Liver (tissue), 9 donors: Measurements from ENCODE around the gene TMCO5A. TPM values are rescaled to one million over a fixed set of nuclear protein-coding genes. Genes with fewer than 3 reads are reported as not detected.

Source experiments
- DNase-seq: peaks from one replicate; pipeline ENCODE4 v3.0.0-alpha.2; 2017; ENCODE audit warnings: low spot score
- H3K27ac ChIP-seq, 2 donors: one replicate each; pipeline ENCODE4 v1.7.0; 2013; ENCODE audit warnings: inconsistent platforms in 2 of 2, low read length in 2 of 2, control low read depth in 1 of 2, low read depth in 1 of 2, mild to moderate bottlenecking in 1 of 2
- H3K27me3 ChIP-seq, 4 donors: one replicate each; pipeline versions ENCODE4 v1.6.1 to v1.7.0; 2013; ENCODE audit warnings: low read length in 3 of 4, inconsistent platforms in 1 of 4, mild to moderate bottlenecking in 1 of 4, moderate library complexity in 1 of 4; ENCODE audit not compliant: control insufficient read depth in 4 of 4, insufficient read depth in 4 of 4
- H3K36me3 ChIP-seq, 4 donors: one replicate each; pipeline versions ENCODE4 v1.6.1 to v1.7.0; 2013; ENCODE audit warnings: low read length in 3 of 4, mild to moderate bottlenecking in 3 of 4, low read depth in 1 of 4, moderate library complexity in 1 of 4; ENCODE audit not compliant: control insufficient read depth in 4 of 4, insufficient read depth in 3 of 4
- H3K4me1 ChIP-seq, 4 donors: one replicate each; pipeline versions ENCODE4 v1.6.1 to v1.7.0; 2013; ENCODE audit warnings: low read length in 3 of 4, mild to moderate bottlenecking in 3 of 4, moderate library complexity in 1 of 4; ENCODE audit not compliant: control insufficient read depth in 4 of 4, insufficient read depth in 4 of 4
- H3K4me3 ChIP-seq, 3 donors: one replicate each; pipeline versions ENCODE4 v1.6.1 to v1.7.0; 2013; ENCODE audit warnings: low read length in 3 of 3, control low read depth in 1 of 3, low read depth in 1 of 3, mild to moderate bottlenecking in 1 of 3
- H3K9ac ChIP-seq, 2 donors: one replicate each; pipeline ENCODE4 v1.7.0; 2013; ENCODE audit warnings: low read length in 2 of 2, mild to moderate bottlenecking in 2 of 2, moderate library complexity in 2 of 2, control low read depth in 1 of 2, low read depth in 1 of 2
- H3K9me3 ChIP-seq, 4 donors: one replicate each; pipeline versions ENCODE4 v1.6.1 to v1.7.0; 2013; ENCODE audit warnings: low read length in 3 of 4; ENCODE audit not compliant: control insufficient read depth in 4 of 4
- EGR1 ChIP-seq, 2 donors: IDR thresholded peaks; 2 replicates each; pipeline ENCODE4 v1.6.1; 2016 to 2018; ENCODE audit warnings: antibody characterized with exemption in 2 of 2, low read depth in 2 of 2
- FOXA1 ChIP-seq: IDR thresholded peaks from 2 replicates; pipeline ENCODE4 v1.6.1; 2016; ENCODE audit warnings: antibody characterized with exemption
- FOXA2 ChIP-seq: IDR thresholded peaks from 2 replicates; pipeline ENCODE4 v1.6.1; 2016; ENCODE audit warnings: antibody characterized with exemption
- GABPA ChIP-seq, 2 donors: IDR thresholded peaks in 1 of 2; conservative IDR thresholded peaks in 1 of 2; 2 replicates each; pipeline ENCODE4 v1.6.1; 2016; ENCODE audit warnings: antibody characterized with exemption in 2 of 2, mild to moderate bottlenecking in 1 of 2, moderate library complexity in 1 of 2
- HNF4A ChIP-seq, 2 donors: conservative IDR thresholded peaks; 2 replicates each; pipeline ENCODE4 v1.6.1; 2016; ENCODE audit warnings: antibody characterized with exemption in 2 of 2, mild to moderate bottlenecking in 2 of 2
- HNF4G ChIP-seq: IDR thresholded peaks from 2 replicates; pipeline ENCODE4 v1.6.1; 2016; ENCODE audit warnings: antibody characterized with exemption
- JUND ChIP-seq, 2 donors: IDR thresholded peaks; 2 replicates each; pipeline ENCODE4 v1.6.1; 2016; ENCODE audit warnings: antibody characterized with exemption in 2 of 2
- NR2F2 ChIP-seq: IDR thresholded peaks from 2 replicates; pipeline ENCODE4 v1.6.1; 2016; ENCODE audit warnings: antibody characterized with exemption
- RAD21 ChIP-seq, 2 donors: IDR thresholded peaks; 2 replicates each; pipeline ENCODE4 v1.6.1; 2016; ENCODE audit warnings: antibody characterized with exemption in 2 of 2, mild to moderate bottlenecking in 2 of 2
- REST ChIP-seq: IDR thresholded peaks from 2 replicates; pipeline ENCODE4 v1.6.1; 2016; ENCODE audit warnings: antibody characterized with exemption, mild to moderate bottlenecking
- RXRA ChIP-seq, 2 donors: IDR thresholded peaks; 2 replicates each; pipeline ENCODE4 v1.6.1; 2017 to 2018; ENCODE audit warnings: antibody characterized with exemption in 2 of 2, mild to moderate bottlenecking in 1 of 2
- SP1 ChIP-seq: IDR thresholded peaks from 2 replicates; pipeline ENCODE4 v1.6.1; 2018; ENCODE audit warnings: antibody characterized with exemption, mild to moderate bottlenecking
- TAF1 ChIP-seq: conservative IDR thresholded peaks from 2 replicates; pipeline ENCODE4 v1.6.1; 2016; ENCODE audit warnings: antibody characterized with exemption, mild to moderate bottlenecking
- YY1 ChIP-seq: IDR thresholded peaks from 2 replicates; pipeline ENCODE4 v1.6.1; 2016; ENCODE audit warnings: antibody characterized with exemption, mild to moderate bottlenecking
- ZBTB33 ChIP-seq: IDR thresholded peaks from 2 replicates; pipeline ENCODE4 v1.6.1; 2016; ENCODE audit warnings: antibody characterized with exemption
- WGBS: extraction: QIAGEN DNeasy Blood & Tissue Kit; methylation state at CpG from one replicate; pipeline ENCODE4 v1.1.7; 2013; 5-methylcytosine and 5-hydroxymethylcytosine counted together
- polyA plus RNA-seq, 2 donors: library from polyadenylated mRNA; stranded (reverse) in 1 of 2; unstranded in 1 of 2; fragments of 200-250 nt in 1 of 2; fragments of >200 nt in 1 of 2; fragmentation: Nextera tagmentation in 1 of 2; extraction: Ambion mirVana in 1 of 2; gene quantifications; one replicate each; pipeline versions ENCODE4 v1.2.1 to v1.2.3, GENCODE V29; 2013 to 2015
- total RNA-seq, 2 donors: library from RNA; depleted of rRNA; stranded (reverse); fragments of >200 nt; gene quantifications; one replicate each; pipeline ENCODE4 v1.2.3, GENCODE V29; 2014
- TF ChIP-seq, protein P1 (sequence below): IDR thresholded peaks from 2 replicates; pipeline ENCODE4 v1.6.1; 2016; ENCODE audit warnings: antibody characterized with exemption
- TF ChIP-seq, protein P2 (sequence below): IDR thresholded peaks from 2 replicates; pipeline ENCODE4 v1.6.1; 2016; ENCODE audit warnings: antibody characterized with exemption
- TF ChIP-seq, protein P3 (sequence below): fragments of 150-350 bp; IDR thresholded peaks from 2 replicates; pipeline ENCODE4 v1.5.1; 2017; ENCODE audit warnings: improper control_type of control experiment, low read depth, low read length; ENCODE audit not compliant: missing input control
- donor health status: healthy.
- donor health status: healthy.
- donor health status: healthy.
- donor health status: healthy.
- donor health status: healthy.

The TMCO5A gene
- total and polyA plus RNA-seq, 4 donors = not detected

- Histone ChIP-seq H3K9ac (no peak overlapping the region), H3K27ac (no peak overlapping the region), H3K4me1 (no peaks in the 10 kb centered on the region), H3K4me3 (no peak overlapping the region), H3K27me3 (no peaks in the 10 kb centered on the region), H3K36me3 (no peaks in the 10 kb centered on the region), H3K9me3 (no peaks in the 10 kb centered on the region)
- TF ChIP-seq JUND (IDR thresholded peaks at IDR 0.05) (no peak), NR2F2 (no peak), GABPA (IDR thresholded peaks at IDR 0.05 in 1 of 2, conservative IDR thresholded peaks at IDR 0.05 in 1 of 2) (no peak), TAF1 (no peak), FOXA2 (no peak), FOXA1 (no peak), RAD21 (IDR thresholded peaks at IDR 0.05) (no peak), RXRA (IDR thresholded peaks at IDR 0.05) (no peak), HNF4G (no peak), EGR1 (IDR thresholded peaks at IDR 0.05; ENCODE audit: low read depth in 2 of 2) (no peak), HNF4A (conservative IDR thresholded peaks at IDR 0.05) (no peak), REST (no peak), ZBTB33 (no peak)
- TF ChIP-seq, protein P1, sequence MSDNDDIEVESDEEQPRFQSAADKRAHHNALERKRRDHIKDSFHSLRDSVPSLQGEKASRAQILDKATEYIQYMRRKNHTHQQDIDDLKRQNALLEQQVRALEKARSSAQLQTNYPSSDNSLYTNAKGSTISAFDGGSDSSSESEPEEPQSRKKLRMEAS = no peak
- TF ChIP-seq, protein P2, sequence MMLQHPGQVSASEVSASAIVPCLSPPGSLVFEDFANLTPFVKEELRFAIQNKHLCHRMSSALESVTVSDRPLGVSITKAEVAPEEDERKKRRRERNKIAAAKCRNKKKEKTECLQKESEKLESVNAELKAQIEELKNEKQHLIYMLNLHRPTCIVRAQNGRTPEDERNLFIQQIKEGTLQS = no peak
- TF ChIP-seq, protein P3, sequence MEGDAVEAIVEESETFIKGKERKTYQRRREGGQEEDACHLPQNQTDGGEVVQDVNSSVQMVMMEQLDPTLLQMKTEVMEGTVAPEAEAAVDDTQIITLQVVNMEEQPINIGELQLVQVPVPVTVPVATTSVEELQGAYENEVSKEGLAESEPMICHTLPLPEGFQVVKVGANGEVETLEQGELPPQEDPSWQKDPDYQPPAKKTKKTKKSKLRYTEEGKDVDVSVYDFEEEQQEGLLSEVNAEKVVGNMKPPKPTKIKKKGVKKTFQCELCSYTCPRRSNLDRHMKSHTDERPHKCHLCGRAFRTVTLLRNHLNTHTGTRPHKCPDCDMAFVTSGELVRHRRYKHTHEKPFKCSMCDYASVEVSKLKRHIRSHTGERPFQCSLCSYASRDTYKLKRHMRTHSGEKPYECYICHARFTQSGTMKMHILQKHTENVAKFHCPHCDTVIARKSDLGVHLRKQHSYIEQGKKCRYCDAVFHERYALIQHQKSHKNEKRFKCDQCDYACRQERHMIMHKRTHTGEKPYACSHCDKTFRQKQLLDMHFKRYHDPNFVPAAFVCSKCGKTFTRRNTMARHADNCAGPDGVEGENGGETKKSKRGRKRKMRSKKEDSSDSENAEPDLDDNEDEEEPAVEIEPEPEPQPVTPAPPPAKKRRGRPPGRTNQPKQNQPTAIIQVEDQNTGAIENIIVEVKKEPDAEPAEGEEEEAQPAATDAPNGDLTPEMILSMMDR = no peak
- 34% methylated on average over 1 of the region's 1 CpG for WGBS
- DNase-seq = no peak
Measured at GRCh38 chr15:37933666-37934065, 774 bp upstream of the TMCO5A start.

- no peak overlapping the region for H3K4me3 ChIP-seq
- no peak for TF ChIP-seq HNF4A (conservative IDR thresholded peaks at IDR 0.05)
- no peak for TF ChIP-seq YY1
- no peak for TF ChIP-seq FOXA1
- TF ChIP-seq ZBTB33 = no peak
- TF ChIP-seq NR2F2 = no peak
- no peak for TF ChIP-seq SP1
- no peak for TF ChIP-seq HNF4G
- TF ChIP-seq EGR1 (IDR thresholded peaks at IDR 0.05; ENCODE audit: low read depth in 2 of 2) = no peak
- no peak for TF ChIP-seq RXRA (IDR thresholded peaks at IDR 0.05)
- 53% methylated on average over 3 of the region's 3 CpGs for WGBS
- H3K4me1 ChIP-seq = no peaks in the 10 kb centered on the region
- no peak overlapping the region for H3K9ac ChIP-seq
- no peaks in the 10 kb centered on the region for H3K36me3 ChIP-seq
- no peaks in the 10 kb centered on the region for H3K27me3 ChIP-seq
- no peaks in the 10 kb centered on the region for H3K9me3 ChIP-seq
- no peak overlapping the region for H3K27ac ChIP-seq
- DNase-seq = no peak
Measured at GRCh38 chr15:37940876-37941275, 6.4 kb downstream of the TMCO5A start.
